ENCODE results near the gene PROCA1. TPM values are rescaled to one million over a fixed set of nuclear protein-coding genes. Genes with fewer than 3 reads are reported as not detected.

The PROCA1 gene
- total and polyA plus RNA-seq, 2 of the 8 experiments (the other 6 are each of a cell fraction or from before 2014, with no cell fraction given) = 21.2 to 26.3 TPM

- Histone ChIP-seq H2AFZ (ENCODE audit: low read length) (no peak overlapping the region), H3K79me2 (ENCODE audit: control insufficient read depth in 1 of 2, insufficient read depth in 2 of 2, low read length in 2 of 2) (peaks cover 0 to 19% of the 10 kb centered on the region in 2 experiments; a peak in 1 of 4 replicates), H2BK20ac (ENCODE audit: low read length) (no peak overlapping the region), H2BK12ac (ENCODE audit: low read depth, low read length) (no peak overlapping the region), H3K14ac (ENCODE audit: insufficient read length) (no peak overlapping the region), H3K27me3 (replicated peaks in 1 of 4; ENCODE audit: control insufficient read depth in 3 of 4, extremely low read depth in 1 of 4, insufficient read depth in 3 of 4, low read length in 3 of 4) (no peaks in the 10 kb centered on the region), H3K36me3 (ENCODE audit: control insufficient read depth in 2 of 4, insufficient read depth in 4 of 4, low read length in 3 of 4) (peaks cover 30 to 49% (median 33%) of the 10 kb centered on the region in 4 experiments), H3K4me2 (ENCODE audit: insufficient read depth in 1 of 2, low read depth in 2 of 2, low read length in 2 of 2) (no peak overlapping the region), H3K4me1 (replicated peaks in 1 of 4; ENCODE audit: control insufficient read depth in 3 of 4, insufficient read depth in 4 of 4, low read length in 3 of 4) (peaks cover 0 to 16% (median 11%) of the 10 kb centered on the region in 4 experiments; a peak in 6 of 7 replicates), H4K5ac (ENCODE audit: insufficient read length, low read depth, low read length) (no peak overlapping the region), H3K23ac (ENCODE audit: insufficient read length) (no peak overlapping the region), H3K4ac (replicated peaks; ENCODE audit: insufficient read length, low read depth, low read length) (no peak overlapping the region), H4K91ac (replicated peaks; ENCODE audit: insufficient read length, low read length) (no peak overlapping the region), H3K9me3 (ENCODE audit: insufficient read depth in 2 of 2, low read depth in 1 of 2, low read length in 1 of 2) (no peaks in the 10 kb centered on the region), H3K27ac (ENCODE audit: low read depth, low read length) (no peak overlapping the region), H4K8ac (ENCODE audit: extremely low read depth, insufficient read depth, low read length) (no peak overlapping the region), H3K79me1 (ENCODE audit: low read depth, low read length) (peaks cover 2% of the 10 kb centered on the region), H3K56ac (replicated peaks; ENCODE audit: insufficient read length, low read depth, low read length) (no peak overlapping the region), H3K9ac (replicated peaks in 1 of 4; ENCODE audit: extremely low read depth in 1 of 4, low read depth in 3 of 4, low read length in 3 of 4) (no peak overlapping the region), H3K23me2 (ENCODE audit: low read depth, low read length) (no peaks in the 10 kb centered on the region), H3K4me3 (ENCODE audit: extremely low read depth in 1 of 4, insufficient read depth in 2 of 4, low read depth in 3 of 4, low read length in 4 of 4) (no peak overlapping the region), H2BK120ac (replicated peaks; ENCODE audit: low read depth, low read length) (no peak overlapping the region), H2BK5ac (ENCODE audit: low read depth, low read length) (no peak overlapping the region), H4K20me1 (replicated peaks in 1 of 2; ENCODE audit: control insufficient read depth in 1 of 2, insufficient read depth in 2 of 2, low read length in 2 of 2) (peaks cover 19 to 23% of the 10 kb centered on the region in 2 experiments), H2BK15ac (ENCODE audit: low read length) (no peak overlapping the region), H3K18ac (ENCODE audit: extremely low read depth, low read length) (no peak overlapping the region), H2AK5ac (ENCODE audit: low read depth, low read length) (no peak overlapping the region)
- POLR2A ChIA-PET (ENCODE audit: partially characterized antibody) = interaction anchor here (0.6 to 15.3 kb wide), 22 partner anchors 9 to 198 kb away, joined by 3 to 813 read pairs (median 5); partner anchors contain the start of genes FAM222B, FLOT2, NEK8 and PROCA1
- WGBS, 2 experiments (ENCODE audit: extremely low coverage in 1 of 2, insufficient coverage in 1 of 2, insufficient read length in 1 of 2, insufficient replicate concordance in 2 of 2, low coverage in 1 of 2, low lambda C conversion rate in 2 of 2, missing lambda C conversion rate in 1 of 2) = 92% methylated on average over 10 of the region's 10 CpGs; no CpG with 5 or more reads in 1 of the 2 experiments
- FAIRE-seq = no peak
- no peak for TF ChIP-seq CHD1 (IDR thresholded peaks at IDR 0.05; ENCODE audit: low read depth, low read length)
- no peak for TF ChIP-seq MAX (IDR thresholded peaks at IDR 0.05)
- peak; percentile 60 for TF ChIP-seq POLR2AphosphoS5 (IDR thresholded peaks at IDR 0.05; ENCODE audit: low read depth, low read length)
- peak; percentile 30 to 68 for TF ChIP-seq POLR2A (IDR thresholded peaks at IDR 0.05; ENCODE audit: control extremely low read depth in 1 of 2, low read depth in 2 of 2, low read length in 2 of 2)
- no peak for DNase-seq (ENCODE audit: low read depth in 1 of 2, low spot score in 2 of 2)
- CTCF ChIA-PET (ENCODE audit: partially characterized antibody) = interaction anchor here (0.6 to 11.7 kb wide), 18 partner anchors 9 to 155 kb away, joined by 3 to 316 read pairs (median 4); partner anchors contain the start of genes FLOT2, NEK8, RPL23A and TLCD1
These were observed 40.1 kb upstream of the PROCA1 start for GRCh38 chr17:28751600-28752366.
